Osteoblast (primary cell): ENCODE data around the gene OTOGL. TPM values are rescaled to one million over a fixed set of nuclear protein-coding genes. Genes with fewer than 3 reads are reported as not detected.
A peak's percentile ranks its signal among the peaks of the same experiment; 100 is the strongest.

Experiments
- DNase-seq: peaks from one replicate; pipeline ENCODE4 v3.0.0; 2011; ENCODE audit warnings: low spot score, mixed read lengths; ENCODE audit not compliant: insufficient read length; ENCODE audit errors: missing footprints
- H2AFZ ChIP-seq: 2 replicates; pipeline ENCODE4 v1.6.0; 2011; ENCODE audit warnings: mild to moderate bottlenecking, low read length
- H3K27ac ChIP-seq: 2 replicates; pipeline ENCODE4 v1.5.1; 2011; ENCODE audit warnings: mild to moderate bottlenecking, low read depth, low read length, moderate library complexity
- H3K27me3 ChIP-seq: 2 replicates; pipeline ENCODE4 v1.6.0; 2012; ENCODE audit warnings: mild to moderate bottlenecking, control low read depth, inconsistent platforms, low read length, moderate library complexity; ENCODE audit not compliant: insufficient read depth
- H3K36me3 ChIP-seq: 2 replicates; pipeline ENCODE4 v1.5.1; 2011; ENCODE audit warnings: mild to moderate bottlenecking, low read length, control low read depth, moderate library complexity; ENCODE audit not compliant: insufficient read depth
- H3K4me1 ChIP-seq: 2 replicates; pipeline ENCODE4 v1.5.1; 2011; ENCODE audit warnings: mild to moderate bottlenecking, low read length, control low read depth, moderate library complexity; ENCODE audit not compliant: insufficient read depth
- H3K4me2 ChIP-seq: 2 replicates; pipeline ENCODE4 v1.6.0; 2011; ENCODE audit warnings: mild to moderate bottlenecking, low read length; ENCODE audit not compliant: insufficient read depth
- H3K4me3 ChIP-seq: fragments of 200-600 bp; sonication (generic); 3 replicates; pipeline ENCODE4 v1.5.1; 2012; ENCODE audit warnings: mild to moderate bottlenecking, low read length, inconsistent platforms; ENCODE audit not compliant: insufficient read depth
- H3K79me2 ChIP-seq: 2 replicates; pipeline ENCODE4 v1.6.0; 2012; ENCODE audit warnings: mild to moderate bottlenecking, low read length, control low read depth, inconsistent platforms; ENCODE audit not compliant: insufficient read depth
- H3K9me3 ChIP-seq: 2 replicates; pipeline ENCODE4 v1.5.1; 2011; ENCODE audit warnings: low read depth, low read length, control low read depth
- H4K20me1 ChIP-seq: 2 replicates; pipeline ENCODE4 v1.6.0; 2012; ENCODE audit warnings: mild to moderate bottlenecking, low read length, control low read depth; ENCODE audit not compliant: insufficient read depth
- total RNA-seq: library from RNA; depleted of rRNA; stranded (reverse); fragments of >200 nt; gene quantifications from 2 replicates; pipeline ENCODE4 v1.2.3, GENCODE V29; 2012
- TF ChIP-seq, protein P1 (sequence below): IDR thresholded peaks from 2 replicates; pipeline ENCODE4 v1.5.1; 2011; ENCODE audit warnings: mild to moderate bottlenecking, low read depth, low read length, moderate library complexity; ENCODE audit errors: extremely low read depth

The OTOGL gene
- total RNA-seq, 1 donor = 0.36 TPM

DNA sequence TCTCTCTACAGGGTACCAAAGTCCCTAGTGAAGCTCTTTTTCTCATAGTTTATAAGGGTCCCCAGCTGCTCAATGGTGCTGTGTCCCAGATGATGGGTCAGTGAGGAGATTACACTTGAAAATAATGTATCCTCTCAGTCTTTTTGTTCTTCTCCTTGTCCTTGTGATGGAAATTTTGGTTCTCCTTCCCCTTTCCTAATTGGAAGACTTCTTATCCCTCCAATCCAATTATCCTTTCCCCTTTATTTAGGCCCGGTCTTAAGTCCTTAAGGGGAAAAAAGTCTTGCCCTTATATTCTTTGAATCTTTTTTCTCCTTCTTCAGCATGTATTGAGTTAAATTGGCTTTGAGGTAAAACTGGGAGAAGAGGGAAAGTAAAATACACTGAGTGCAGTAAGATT, 218.6 kb downstream of the OTOGL start:
- Histone ChIP-seq H3K27me3 (no peaks in the 10 kb centered on the region), H3K4me2 (no peak overlapping the region), H3K27ac (no peak overlapping the region), H2AFZ (no peak overlapping the region), H3K79me2 (no peaks in the 10 kb centered on the region), H4K20me1 (no peaks in the 10 kb centered on the region), H3K4me3 (no peak overlapping the region), H3K36me3 (no peaks in the 10 kb centered on the region), H3K4me1 (peaks cover 6% of the 10 kb centered on the region), H3K9me3 (no peaks in the 10 kb centered on the region)
- TF ChIP-seq, protein P1, sequence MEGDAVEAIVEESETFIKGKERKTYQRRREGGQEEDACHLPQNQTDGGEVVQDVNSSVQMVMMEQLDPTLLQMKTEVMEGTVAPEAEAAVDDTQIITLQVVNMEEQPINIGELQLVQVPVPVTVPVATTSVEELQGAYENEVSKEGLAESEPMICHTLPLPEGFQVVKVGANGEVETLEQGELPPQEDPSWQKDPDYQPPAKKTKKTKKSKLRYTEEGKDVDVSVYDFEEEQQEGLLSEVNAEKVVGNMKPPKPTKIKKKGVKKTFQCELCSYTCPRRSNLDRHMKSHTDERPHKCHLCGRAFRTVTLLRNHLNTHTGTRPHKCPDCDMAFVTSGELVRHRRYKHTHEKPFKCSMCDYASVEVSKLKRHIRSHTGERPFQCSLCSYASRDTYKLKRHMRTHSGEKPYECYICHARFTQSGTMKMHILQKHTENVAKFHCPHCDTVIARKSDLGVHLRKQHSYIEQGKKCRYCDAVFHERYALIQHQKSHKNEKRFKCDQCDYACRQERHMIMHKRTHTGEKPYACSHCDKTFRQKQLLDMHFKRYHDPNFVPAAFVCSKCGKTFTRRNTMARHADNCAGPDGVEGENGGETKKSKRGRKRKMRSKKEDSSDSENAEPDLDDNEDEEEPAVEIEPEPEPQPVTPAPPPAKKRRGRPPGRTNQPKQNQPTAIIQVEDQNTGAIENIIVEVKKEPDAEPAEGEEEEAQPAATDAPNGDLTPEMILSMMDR = no peak
- no peak for DNase-seq

DNA sequence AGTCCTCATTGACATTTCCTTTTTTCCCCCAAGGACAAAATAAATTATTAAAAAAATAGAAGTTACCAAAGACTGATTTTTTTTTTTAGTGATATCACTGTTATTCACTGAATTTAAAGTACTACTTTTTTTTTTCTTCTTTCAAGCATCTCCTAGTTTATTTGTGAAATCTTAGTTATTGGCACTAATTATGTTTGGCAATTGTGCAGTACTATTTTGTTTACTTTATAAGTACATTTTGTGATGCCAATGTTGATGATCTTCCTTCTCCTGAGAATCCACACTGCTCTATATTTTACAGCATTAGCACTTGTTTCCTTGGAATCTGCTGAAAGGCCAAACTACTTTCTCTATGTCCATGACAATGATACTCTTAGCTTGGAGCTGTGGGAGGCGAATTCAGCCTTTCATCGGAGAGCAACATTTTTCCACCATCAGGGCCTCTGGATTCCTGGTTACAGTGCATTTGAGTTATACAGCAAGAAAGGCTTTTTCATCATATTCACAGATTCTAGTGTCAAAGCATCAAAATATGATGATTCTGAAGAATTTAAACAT, 220.9 kb downstream of the OTOGL start:
- H3K27me3 ChIP-seq = no peaks in the 10 kb centered on the region
- no peak for DNase-seq
- no peaks in the 10 kb centered on the region for H4K20me1 ChIP-seq
- no peaks in the 10 kb centered on the region for H3K79me2 ChIP-seq
- peak overlapping the region; percentile 9 for H2AFZ ChIP-seq
- H3K4me2 ChIP-seq = no peak overlapping the region
- no peak overlapping the region for H3K4me3 ChIP-seq
- H3K4me1 ChIP-seq = peaks cover 3% of the 10 kb centered on the region
- H3K27ac ChIP-seq = no peak overlapping the region
- TF ChIP-seq, protein P1 = no peak
- H3K9me3 ChIP-seq = no peaks in the 10 kb centered on the region
- no peaks in the 10 kb centered on the region for H3K36me3 ChIP-seq

DNA sequence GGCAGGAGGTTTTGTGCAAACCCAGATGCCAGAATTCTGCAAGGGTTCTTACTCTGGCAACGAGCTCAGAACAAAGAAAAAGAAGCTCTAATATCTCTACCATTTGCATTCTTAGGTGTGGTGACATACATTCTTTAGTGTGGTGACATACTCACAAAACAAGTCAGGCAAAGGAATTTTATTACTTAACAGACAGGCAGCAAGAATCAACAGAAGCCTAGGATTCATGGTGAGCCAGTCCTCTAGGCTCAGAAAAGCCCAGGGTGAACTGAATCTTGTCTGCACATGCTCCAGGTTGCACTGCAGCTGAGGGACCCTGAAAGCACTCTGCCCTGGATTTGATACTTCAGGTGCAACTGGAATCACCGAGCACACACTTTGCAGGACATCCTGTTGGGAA, 222.3 kb downstream of the OTOGL start:
- no peaks in the 10 kb centered on the region for H4K20me1 ChIP-seq
- H3K36me3 ChIP-seq = no peaks in the 10 kb centered on the region
- H3K4me3 ChIP-seq = no peak overlapping the region
- TF ChIP-seq, protein P1 = no peak
- H3K27ac ChIP-seq = no peak overlapping the region
- H3K4me1 ChIP-seq = peaks cover 3% of the 10 kb centered on the region
- no peak overlapping the region for H3K4me2 ChIP-seq
- DNase-seq = peak; percentile 45
- no peaks in the 10 kb centered on the region for H3K79me2 ChIP-seq
- H3K27me3 ChIP-seq = no peaks in the 10 kb centered on the region
- H3K9me3 ChIP-seq = no peaks in the 10 kb centered on the region
- no peak overlapping the region for H2AFZ ChIP-seq

DNA sequence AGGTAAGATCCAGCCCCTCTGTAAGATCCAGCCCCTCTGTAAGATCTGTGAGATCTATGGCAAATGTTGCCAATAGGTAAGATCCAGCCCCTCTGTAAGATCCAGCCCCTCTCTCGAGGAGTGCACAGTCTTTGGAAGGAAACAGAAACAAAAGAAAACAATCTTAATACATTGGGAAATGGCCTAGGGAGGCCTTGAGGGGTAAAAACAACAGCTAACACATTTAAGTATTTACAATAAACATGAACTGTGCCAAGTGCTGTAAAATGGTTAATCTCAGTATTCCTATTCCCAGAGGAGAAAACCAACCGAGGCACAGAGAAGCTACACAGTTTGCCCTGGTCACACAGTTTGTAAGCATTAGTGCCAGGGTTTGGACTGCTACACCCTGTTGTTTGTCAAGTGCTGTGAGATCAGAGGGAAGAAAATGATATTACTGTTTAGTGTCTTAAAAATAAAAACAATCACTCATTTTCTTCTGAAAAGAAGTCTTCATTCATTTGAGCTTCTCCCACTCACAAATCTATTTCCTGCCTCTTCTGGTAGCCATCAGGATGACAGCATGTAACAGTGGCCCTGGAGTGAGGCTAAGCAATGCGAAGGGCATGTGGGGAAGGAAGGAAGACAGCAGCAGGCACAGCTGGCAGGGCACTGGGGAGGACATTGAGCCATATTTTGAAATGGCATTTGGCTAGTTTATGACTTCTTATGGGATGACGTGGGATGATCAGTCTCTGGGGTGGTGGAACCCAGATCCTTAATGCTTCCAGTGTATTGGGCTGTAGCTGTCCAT, 226.0 kb downstream of the OTOGL start:
- no peaks in the 10 kb centered on the region for H3K36me3 ChIP-seq
- no peaks in the 10 kb centered on the region for H3K27me3 ChIP-seq
- peaks cover 3% of the 10 kb centered on the region for H3K4me1 ChIP-seq
- DNase-seq = no peak
- H2AFZ ChIP-seq = peak overlapping the region; percentile 71
- no peaks in the 10 kb centered on the region for H3K79me2 ChIP-seq
- H3K4me3 ChIP-seq = no peak overlapping the region
- TF ChIP-seq, protein P1 = no peak
- no peak overlapping the region for H3K4me2 ChIP-seq
- no peak overlapping the region for H3K27ac ChIP-seq
- no peaks in the 10 kb centered on the region for H4K20me1 ChIP-seq
- no peaks in the 10 kb centered on the region for H3K9me3 ChIP-seq
